HepG2 (cell line): ENCODE measurements around the gene GCG. TPM values are rescaled to one million over a fixed set of nuclear protein-coding genes. Genes with fewer than 3 reads are reported as not detected.

Experiments used
- ATAC-seq: fragments of 200-7000 bp; cut with Tn5 transposase; 3 replicates; pipeline ENCODE4 v1.9.1; 2020; ENCODE audit warnings: mild to moderate bottlenecking, moderate library complexity
- BruUV-seq: library from RNA; stranded (reverse); fragments of 400-500 nt; replicated peaks from 2 replicates; lab custom pipeline; 2021; lab: Mats Ljungman, UMichigan
- CTCF ChIA-PET: fragments of 300-600 bp; formaldehyde crosslinking; extraction: SDS; loops from one replicate; lab custom pipeline; 2021; ENCODE audit warnings: low total read pairs, inconsistent platforms, low intra/inter-chr PET ratio; lab: Yijun Ruan, JAX
- POLR2A ChIA-PET: fragments of 350-600 bp; sonication (Branson Sonifier 250); formaldehyde crosslinking; loops from one replicate; lab custom pipeline; 2020; ENCODE audit warnings: antibody characterized with exemption, inconsistent platforms; lab: Yijun Ruan, JAX
- DNase-seq: peaks from one replicate; pipeline ENCODE4 v3.0.0-alpha.2; 2015; ENCODE audit warnings: low spot score
- FAIRE-seq: peaks from 3 replicates; lab custom pipeline; 2011; peaks lifted over from hg19 to GRCh38; lab: Jason Lieb, UNC
- H2AFZ ChIP-seq: one replicate; pipeline ENCODE4 v1.6.1; 2011; ENCODE audit warnings: low read length, inconsistent platforms
- H3K27ac ChIP-seq: fragments of 300-600 bp; 3 replicates; pipeline ENCODE4 v1.8.0; 2011; ENCODE audit warnings: mixed run types, mild to moderate bottlenecking, mixed read lengths, low read length, inconsistent platforms; ENCODE audit not compliant: insufficient read depth; ENCODE audit errors: extremely low read length
- H3K27me3 ChIP-seq, 2 experiments: fragments of 200-600 bp in 1 of 2; 2 replicates in 1 of 2; 3 replicates in 1 of 2; pipeline versions ENCODE4 v1.6.0 to v1.8.0; 2011; ENCODE audit warnings: low read length in 2 of 2, mild to moderate bottlenecking in 2 of 2, moderate library complexity in 2 of 2, inconsistent platforms in 1 of 2; ENCODE audit not compliant: insufficient read depth in 2 of 2, control insufficient read depth in 1 of 2
- H3K36me3 ChIP-seq, 2 experiments: fragments of 200-600 bp in 1 of 2; replicated peaks in 1 of 2; 2 replicates in 1 of 2; 3 replicates in 1 of 2; pipeline versions ENCODE4 v1.5.1 to v1.8.0; 2011; ENCODE audit warnings: low read length in 2 of 2, inconsistent platforms in 1 of 2; ENCODE audit not compliant: insufficient read depth in 2 of 2, control insufficient read depth in 1 of 2
- H3K4me1 ChIP-seq: 2 replicates; pipeline ENCODE4 v1.5.1; 2012; ENCODE audit warnings: low read length, inconsistent platforms; ENCODE audit not compliant: insufficient read depth
- H3K4me2 ChIP-seq: 2 replicates; pipeline ENCODE4 v1.6.0; 2011; ENCODE audit warnings: low read depth, low read length, inconsistent platforms
- H3K4me3 ChIP-seq, 3 experiments: fragments of 200-600 bp in 1 of 3; sonication (generic), shearing (Covaris generic) in 1 of 3; replicated peaks in 1 of 3; 2 replicates each; pipeline ENCODE4 v1.5.1; 2011 to 2016; ENCODE audit warnings: low read length in 3 of 3, inconsistent platforms in 2 of 3, low read depth in 2 of 3, mild to moderate bottlenecking in 2 of 3, control low read depth in 1 of 3, mixed read lengths in 1 of 3; ENCODE audit not compliant: insufficient read depth in 1 of 3
- H3K79me2 ChIP-seq: one replicate; pipeline ENCODE4 v1.6.1; 2011; ENCODE audit warnings: low read length, inconsistent platforms; ENCODE audit not compliant: insufficient read depth
- H3K9ac ChIP-seq: 2 replicates; pipeline ENCODE4 v1.6.0; 2011; ENCODE audit warnings: mild to moderate bottlenecking, low read depth, low read length, inconsistent platforms; ENCODE audit not compliant: insufficient read depth
- H3K9me3 ChIP-seq: 2 replicates; pipeline ENCODE4 v1.5.1; 2012; ENCODE audit warnings: mild to moderate bottlenecking, low read length
- H4K20me1 ChIP-seq: 2 replicates; pipeline ENCODE4 v1.6.0; 2011; ENCODE audit warnings: inconsistent platforms, mild to moderate bottlenecking, low read length, moderate library complexity; ENCODE audit not compliant: insufficient read depth
- ARID3A ChIP-seq: IDR thresholded peaks from 2 replicates; pipeline ENCODE4 v1.6.1; 2012; ENCODE audit warnings: low read depth, low read length, improper control_type of control experiment
- CBX5 ChIP-seq: sonication (generic); formaldehyde crosslinking; IDR thresholded peaks from 2 replicates; pipeline ENCODE4 v1.4.0; 2020; ENCODE audit warnings: missing genetic modification reagents, borderline replicate concordance
- KMT2B ChIP-seq: IDR thresholded peaks from 2 replicates; pipeline ENCODE4 v1.6.1; 2016; ENCODE audit warnings: missing genetic modification reagents, missing compliant biosample characterization
- MIER2 ChIP-seq: IDR thresholded peaks from 2 replicates; pipeline ENCODE4 v1.6.1; 2016; ENCODE audit warnings: missing biosample characterization, missing genetic modification reagents
- NFYB ChIP-seq: sonication (generic); formaldehyde crosslinking; IDR thresholded peaks from 2 replicates; pipeline ENCODE4 v1.4.0; 2020; ENCODE audit warnings: missing genetic modification reagents
- STAG1 ChIP-seq: sonication (generic); formaldehyde crosslinking; IDR thresholded peaks from 2 replicates; pipeline ENCODE4 v1.4.0; 2020; ENCODE audit warnings: missing genetic modification reagents
- ZNF256 ChIP-seq: sonication (generic); formaldehyde crosslinking; conservative IDR thresholded peaks from 2 replicates; pipeline ENCODE4 v1.4.0; 2020; ENCODE audit warnings: missing genetic modification reagents
- WGBS: methylation state at CpG from one replicate; pipeline ENCODE4 v1.1.6; 2017; ENCODE audit warnings: low lambda C conversion rate; 5-methylcytosine and 5-hydroxymethylcytosine counted together
- in situ Hi-C: cut with HindIII; loops from 2 replicates; pipeline ENCODE4 v1.10.0; 2017; ENCODE audit warnings: low pct_unique_long_range_greater_than_20kb; ENCODE audit not compliant: extremely low pct_ligation_motif_present
- intact Hi-C: fragments of 100-400 bp; cut with micrococcal nuclease; formaldehyde crosslinking; loops from one replicate; pipeline ENCODE4 v1.10.0; 2022; ENCODE audit not compliant: unreplicated experiment
- polyA plus RNA-seq, 8 experiments: library from polyadenylated mRNA; depleted of rRNA in 3 of 8; stranded (reverse) in 7 of 8; unstranded in 1 of 8; fragments of >200 nt; fragmentation: Illumina TruSeq in 4 of 8; extraction: Trizol in 4 of 8; gene quantifications; 2 replicates each; pipeline versions ENCODE4 v1.2.1 to v1.2.3, GENCODE V29; 2011 to 2016; ENCODE audit warnings: low read depth in 4 of 8, missing spikeins in 1 of 8, mixed read lengths in 1 of 8; ENCODE audit not compliant: insufficient read depth in 1 of 8
- total RNA-seq, 5 experiments: library from RNA; depleted of rRNA; stranded (reverse); fragments of >200 nt; fragmentation: Illumina TruSeq; extraction: Trizol; gene quantifications; 2 replicates each; pipeline ENCODE4 v1.2.3, GENCODE V29; 2016; ENCODE audit warnings: low read depth in 1 of 5

The GCG gene
- total and polyA plus RNA-seq, 2 of the 13 experiments (the other 11 are each of a cell fraction or from before 2014, with no cell fraction given) = not detected

- no peak for FAIRE-seq
Measured at GRCh38 chr2:162177301-162177700, 25.3 kb upstream of the GCG start.

GRCh38 chr2:162175714-162176113, 23.7 kb upstream of the GCG start:
- POLR2A ChIA-PET = no interaction called here
- H3K4me2 ChIP-seq = no peak overlapping the region
- no peak for DNase-seq
- no peak overlapping the region for H3K27ac ChIP-seq
- in situ Hi-C loops = no loop called here
- 0 out of 5 replicates have a peak, but pooled peaks cover 0 to 2% of the 10 kb centered on the region in 2 experiments for H3K27me3 ChIP-seq
- H3K79me2 ChIP-seq = no peaks in the 10 kb centered on the region
- no peak for ATAC-seq
- no peak for FAIRE-seq
- H3K36me3 ChIP-seq = no peaks in the 10 kb centered on the region
- H3K9me3 ChIP-seq = no peaks in the 10 kb centered on the region
- CTCF ChIA-PET = no interaction called here
- H3K4me1 ChIP-seq = no peaks in the 10 kb centered on the region
- H2AFZ ChIP-seq = no peak overlapping the region
- BruUV-seq = no TSS peak
- intact Hi-C loops = no loop called here
- H3K9ac ChIP-seq = no peak overlapping the region
- 0% methylated on average over 3 of the region's 3 CpGs for WGBS
- no peak for TF ChIP-seq ZNF256 (CRISPR knock-in tag)
- H3K4me3 ChIP-seq = no peak overlapping the region
- no peaks in the 10 kb centered on the region for H4K20me1 ChIP-seq

More at GRCh38 chr2:162177301-162177700, 25.3 kb upstream of the GCG start:
- Histone ChIP-seq H3K4me2 (no peak overlapping the region), H3K4me3 (no peak overlapping the region), H4K20me1 (no peaks in the 10 kb centered on the region), H3K27ac (no peak overlapping the region), H3K4me1 (no peaks in the 10 kb centered on the region), H2AFZ (no peak overlapping the region), H3K36me3 (no peaks in the 10 kb centered on the region), H3K9me3 (no peaks in the 10 kb centered on the region), H3K79me2 (no peaks in the 10 kb centered on the region), H3K27me3 (peaks cover 0 to 9% of the 10 kb centered on the region in 2 experiments; a peak in 1 of 5 replicates), H3K9ac (no peak overlapping the region)
- ATAC-seq (no peak), DNase-seq (no peak)
- in situ Hi-C loops (no loop called here), intact Hi-C loops (no loop called here)
- POLR2A ChIA-PET = no interaction called here
- TF ChIP-seq KMT2B (CRISPR knock-in tag) (no peak), STAG1 (no peak), NFYB (CRISPR knock-in tag) (no peak), CBX5 (CRISPR knock-in tag) (no peak), MIER2 (CRISPR knock-in tag) (no peak), ARID3A (no peak)
- WGBS = 18% methylated on average over 4 of the region's 4 CpGs
- no TSS peak for BruUV-seq
- CTCF ChIA-PET = no interaction called here
